ENCODE measurements around the gene ZCWPW2. TPM values are rescaled to one million over a fixed set of nuclear protein-coding genes. Genes with fewer than 3 reads are reported as not detected.

ZCWPW2 gene
- total RNA-seq, 1 donor from 2014 or later, result 0.30 TPM

GRCh38 chr3:28569357-28569756 lies 220.8 kb downstream of the ZCWPW2 start:
- no peak overlapping the region for H3K4me3 Mint-ChIP-seq
- DNase-seq (ENCODE audit: low read depth, low spot score), result no peak
- peaks cover 22% of the 10 kb centered on the region for H3K27me3 Mint-ChIP-seq (ENCODE audit: low read depth)
- H3K4me1 Mint-ChIP-seq, result peaks cover 16% of the 10 kb centered on the region
- H3K36me3 Mint-ChIP-seq (ENCODE audit: low read depth), result no peaks in the 10 kb centered on the region
- TF ChIP-seq CTCF (conservative IDR thresholded peaks at IDR 0.05), result no peak
- H3K27ac Mint-ChIP-seq (ENCODE audit: unreplicated experiment), result peak overlapping the region; percentile 24
- no peaks in the 10 kb centered on the region for H3K9me3 Mint-ChIP-seq

GRCh38 chr3:28574036-28574435 lies 225.5 kb downstream of the ZCWPW2 start:
- Mint-ChIP-seq H3K27me3 (ENCODE audit: low read depth) (peaks cover 65% of the 10 kb centered on the region), H3K27ac (ENCODE audit: unreplicated experiment) (no peak overlapping the region), H3K4me1 (peaks cover 35% of the 10 kb centered on the region), H3K9me3 (no peaks in the 10 kb centered on the region), H3K36me3 (ENCODE audit: low read depth) (no peaks in the 10 kb centered on the region), H3K4me3 (peak overlapping the region; percentile 93)
- no peak for TF ChIP-seq CTCF (conservative IDR thresholded peaks at IDR 0.05)
- DNase-seq (ENCODE audit: low read depth, low spot score), result no peak

GRCh38 chr3:28575100-28575745 lies 226.7 kb downstream of the ZCWPW2 start:
- TF ChIP-seq CTCF (conservative IDR thresholded peaks at IDR 0.05), result no peak
- no peaks in the 10 kb centered on the region for H3K9me3 Mint-ChIP-seq
- H3K4me3 Mint-ChIP-seq, result peak overlapping the region; percentile 93
- H3K4me1 Mint-ChIP-seq, result peaks cover 23% of the 10 kb centered on the region
- no peak overlapping the region for H3K27ac Mint-ChIP-seq (ENCODE audit: unreplicated experiment)
- peaks cover 72% of the 10 kb centered on the region for H3K27me3 Mint-ChIP-seq (ENCODE audit: low read depth)
- no peaks in the 10 kb centered on the region for H3K36me3 Mint-ChIP-seq (ENCODE audit: low read depth)
- DNase-seq (ENCODE audit: low read depth, low spot score), result peak; percentile 32

Other genes starting within 250 kb of the ZCWPW2 start
- gene CMC1, start 107.1 kb upstream of the ZCWPW2 start, total RNA-seq, result 10.1 and 14.7 TPM in 2 replicates
- gene AZI2, start 103 bp downstream of the ZCWPW2 start, total RNA-seq, result 61.0 and 65.4 TPM in 2 replicates